NOMO-1 (cell line): ENCODE measurements around the gene ZC2HC1B.

Source experiments
- DNase-seq, 2 experiments: peaks; one replicate each; lab custom pipeline; 2025; ENCODE audit not compliant: unreplicated experiment in 2 of 2; lab: John Stamatoyannopoulos, UW

Gene ZC2HC1B

GRCh38 chr6:143959927-143960326, 95.7 kb downstream of the ZC2HC1B start:
- DNase-seq: no peak

- DNase-seq: no peak
Measured at GRCh38 chr6:143961066-143961465, 96.8 kb downstream of the ZC2HC1B start.

- DNase-seq: no peak
Measured at GRCh38 chr6:143961886-143962878, 97.9 kb downstream of the ZC2HC1B start.

GRCh38 chr6:143963158-143963919, 99.1 kb downstream of the ZC2HC1B start:
- no peak for DNase-seq

GRCh38 chr6:143964674-143965081, 100.4 kb downstream of the ZC2HC1B start:
- DNase-seq: no peak

GRCh38 chr6:143965503-143966171, 101.4 kb downstream of the ZC2HC1B start:
- DNase-seq: no peak

- DNase-seq: no peak
Measured at GRCh38 chr6:143966312-143966711, 102.0 kb downstream of the ZC2HC1B start.

- DNase-seq: no peak
Measured at GRCh38 chr6:143967706-143968376, 103.6 kb downstream of the ZC2HC1B start.

- no peak for DNase-seq
Measured at GRCh38 chr6:143969077-143969476, 104.8 kb downstream of the ZC2HC1B start.

GRCh38 chr6:143970456-143971218, 106.4 kb downstream of the ZC2HC1B start:
- no peak for DNase-seq

GRCh38 chr6:143971482-143972205, 107.4 kb downstream of the ZC2HC1B start:
- no peak for DNase-seq

- DNase-seq: no peak
Measured at GRCh38 chr6:143973097-143973966, 109.1 kb downstream of the ZC2HC1B start.

GRCh38 chr6:143974089-143974488, 109.8 kb downstream of the ZC2HC1B start:
- no peak for DNase-seq

GRCh38 chr6:143976806-143977349, 112.6 kb downstream of the ZC2HC1B start:
- DNase-seq: no peak

GRCh38 chr6:143980921-143981320, 116.6 kb downstream of the ZC2HC1B start:
- DNase-seq: no peak

GRCh38 chr6:143982968-143983367, 118.7 kb downstream of the ZC2HC1B start:
- DNase-seq: no peak

- no peak for DNase-seq
Measured at GRCh38 chr6:143984666-143985065, 120.4 kb downstream of the ZC2HC1B start.
